ENCODE measurements around the gene ASIC1. TPM values are rescaled to one million over a fixed set of nuclear protein-coding genes. Genes with fewer than 3 reads are reported as not detected.

Gene ASIC1
- total and polyA plus RNA-seq, 2 of the 13 experiments (the other 11 are each of a cell fraction or from before 2014, with no cell fraction given): 0.44 to 1.5 TPM

GRCh38 chr12:50110762-50111351, 53.5 kb downstream of the ASIC1 start (continued):
- TF ChIP-seq, protein P1, sequence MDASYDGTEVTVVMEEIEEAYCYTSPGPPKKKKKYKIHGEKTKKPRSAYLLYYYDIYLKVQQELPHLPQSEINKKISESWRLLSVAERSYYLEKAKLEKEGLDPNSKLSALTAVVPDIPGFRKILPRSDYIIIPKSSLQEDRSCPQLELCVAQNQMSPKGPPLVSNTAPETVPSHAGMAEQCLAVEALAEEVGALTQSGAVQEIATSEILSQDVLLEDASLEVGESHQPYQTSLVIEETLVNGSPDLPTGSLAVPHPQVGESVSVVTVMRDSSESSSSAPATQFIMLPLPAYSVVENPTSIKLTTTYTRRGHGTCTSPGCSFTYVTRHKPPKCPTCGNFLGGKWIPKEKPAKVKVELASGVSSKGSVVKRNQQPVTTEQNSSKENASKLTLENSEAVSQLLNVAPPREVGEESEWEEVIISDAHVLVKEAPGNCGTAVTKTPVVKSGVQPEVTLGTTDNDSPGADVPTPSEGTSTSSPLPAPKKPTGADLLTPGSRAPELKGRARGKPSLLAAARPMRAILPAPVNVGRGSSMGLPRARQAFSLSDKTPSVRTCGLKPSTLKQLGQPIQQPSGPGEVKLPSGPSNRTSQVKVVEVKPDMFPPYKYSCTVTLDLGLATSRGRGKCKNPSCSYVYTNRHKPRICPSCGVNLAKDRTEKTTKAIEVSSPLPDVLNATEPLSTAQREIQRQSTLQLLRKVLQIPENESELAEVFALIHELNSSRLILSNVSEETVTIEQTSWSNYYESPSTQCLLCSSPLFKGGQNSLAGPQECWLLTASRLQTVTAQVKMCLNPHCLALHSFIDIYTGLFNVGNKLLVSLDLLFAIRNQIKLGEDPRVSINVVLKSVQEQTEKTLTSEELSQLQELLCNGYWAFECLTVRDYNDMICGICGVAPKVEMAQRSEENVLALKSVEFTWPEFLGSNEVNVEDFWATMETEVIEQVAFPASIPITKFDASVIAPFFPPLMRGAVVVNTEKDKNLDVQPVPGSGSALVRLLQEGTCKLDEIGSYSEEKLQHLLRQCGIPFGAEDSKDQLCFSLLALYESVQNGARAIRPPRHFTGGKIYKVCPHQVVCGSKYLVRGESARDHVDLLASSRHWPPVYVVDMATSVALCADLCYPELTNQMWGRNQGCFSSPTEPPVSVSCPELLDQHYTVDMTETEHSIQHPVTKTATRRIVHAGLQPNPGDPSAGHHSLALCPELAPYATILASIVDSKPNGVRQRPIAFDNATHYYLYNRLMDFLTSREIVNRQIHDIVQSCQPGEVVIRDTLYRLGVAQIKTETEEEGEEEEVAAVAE (CRISPR knock-in tag; IDR thresholded peaks at IDR 0.05; ENCODE audit: borderline replicate concordance): no peak
- TF ChIP-seq ZNF776 (CRISPR knock-in tag; IDR thresholded peaks at IDR 0.05) (no peak), YEATS2 (CRISPR knock-in tag; IDR thresholded peaks at IDR 0.05; ENCODE audit: borderline replicate concordance) (0 out of 2 replicates have a peak, but pooled peaks have one; percentile 12), CREM (IDR thresholded peaks at IDR 0.05) (no peak), CREM (CRISPR knock-in tag; IDR thresholded peaks at IDR 0.05) (no peak), ZNF503 (CRISPR knock-in tag; IDR thresholded peaks at IDR 0.05) (no peak), ZNF335 (CRISPR knock-in tag; IDR thresholded peaks at IDR 0.05) (no peak), MTERF4 (CRISPR knock-in tag; IDR thresholded peaks at IDR 0.05) (no peak), ZNF790 (CRISPR knock-in tag; IDR thresholded peaks at IDR 0.05; ENCODE audit: borderline replicate concordance) (no peak), ZNF343 (CRISPR knock-in tag; IDR thresholded peaks at IDR 0.05) (no peak), ZFP37 (CRISPR knock-in tag; IDR thresholded peaks at IDR 0.05; ENCODE audit: borderline replicate concordance) (no peak), GATAD1 (CRISPR knock-in tag; IDR thresholded peaks at IDR 0.05) (no peak), NFKB2 (CRISPR knock-in tag; IDR thresholded peaks at IDR 0.05; ENCODE audit: borderline replicate concordance) (0 out of 2 replicates have a peak, but pooled peaks have one; percentile 15)
- TF ChIP-seq, protein P2, sequence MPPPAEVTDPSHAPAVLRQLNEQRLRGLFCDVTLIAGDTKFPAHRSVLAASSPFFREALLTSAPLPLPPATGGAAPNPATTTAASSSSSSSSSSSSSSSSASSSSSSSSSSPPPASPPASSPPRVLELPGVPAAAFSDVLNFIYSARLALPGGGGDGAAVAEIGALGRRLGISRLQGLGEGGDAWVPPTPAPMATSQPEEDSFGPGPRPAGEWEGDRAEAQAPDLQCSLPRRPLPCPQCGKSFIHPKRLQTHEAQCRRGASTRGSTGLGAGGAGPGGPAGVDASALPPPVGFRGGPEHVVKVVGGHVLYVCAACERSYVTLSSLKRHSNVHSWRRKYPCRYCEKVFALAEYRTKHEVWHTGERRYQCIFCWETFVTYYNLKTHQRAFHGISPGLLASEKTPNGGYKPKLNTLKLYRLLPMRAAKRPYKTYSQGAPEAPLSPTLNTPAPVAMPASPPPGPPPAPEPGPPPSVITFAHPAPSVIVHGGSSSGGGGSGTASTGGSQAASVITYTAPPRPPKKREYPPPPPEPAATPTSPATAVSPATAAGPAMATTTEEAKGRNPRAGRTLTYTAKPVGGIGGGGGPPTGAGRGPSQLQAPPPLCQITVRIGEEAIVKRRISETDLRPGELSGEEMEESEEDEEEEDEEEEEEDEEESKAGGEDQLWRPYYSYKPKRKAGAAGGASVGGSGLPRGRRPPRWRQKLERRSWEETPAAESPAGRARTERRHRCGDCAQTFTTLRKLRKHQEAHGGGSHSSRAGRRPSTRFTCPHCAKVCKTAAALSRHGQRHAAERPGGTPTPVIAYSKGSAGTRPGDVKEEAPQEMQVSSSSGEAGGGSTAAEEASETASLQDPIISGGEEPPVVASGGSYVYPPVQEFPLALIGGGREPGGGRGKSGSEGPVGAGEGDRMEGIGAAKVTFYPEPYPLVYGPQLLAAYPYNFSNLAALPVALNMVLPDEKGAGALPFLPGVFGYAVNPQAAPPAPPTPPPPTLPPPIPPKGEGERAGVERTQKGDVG (CRISPR knock-in tag; IDR thresholded peaks at IDR 0.05; ENCODE audit: borderline replicate concordance): no peak
- TF ChIP-seq, protein P3, sequence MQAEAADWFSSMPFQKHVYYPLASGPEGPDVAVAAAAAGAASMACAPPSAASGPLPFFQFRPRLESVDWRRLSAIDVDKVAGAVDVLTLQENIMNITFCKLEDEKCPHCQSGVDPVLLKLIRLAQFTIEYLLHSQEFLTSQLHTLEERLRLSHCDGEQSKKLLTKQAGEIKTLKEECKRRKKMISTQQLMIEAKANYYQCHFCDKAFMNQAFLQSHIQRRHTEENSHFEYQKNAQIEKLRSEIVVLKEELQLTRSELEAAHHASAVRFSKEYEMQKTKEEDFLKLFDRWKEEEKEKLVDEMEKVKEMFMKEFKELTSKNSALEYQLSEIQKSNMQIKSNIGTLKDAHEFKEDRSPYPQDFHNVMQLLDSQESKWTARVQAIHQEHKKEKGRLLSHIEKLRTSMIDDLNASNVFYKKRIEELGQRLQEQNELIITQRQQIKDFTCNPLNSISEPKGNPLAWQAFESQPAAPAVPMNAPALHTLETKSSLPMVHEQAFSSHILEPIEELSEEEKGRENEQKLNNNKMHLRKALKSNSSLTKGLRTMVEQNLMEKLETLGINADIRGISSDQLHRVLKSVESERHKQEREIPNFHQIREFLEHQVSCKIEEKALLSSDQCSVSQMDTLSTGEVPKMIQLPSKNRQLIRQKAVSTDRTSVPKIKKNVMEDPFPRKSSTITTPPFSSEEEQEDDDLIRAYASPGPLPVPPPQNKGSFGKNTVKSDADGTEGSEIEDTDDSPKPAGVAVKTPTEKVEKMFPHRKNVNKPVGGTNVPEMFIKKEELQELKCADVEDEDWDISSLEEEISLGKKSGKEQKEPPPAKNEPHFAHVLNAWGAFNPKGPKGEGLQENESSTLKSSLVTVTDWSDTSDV (CRISPR knock-in tag; IDR thresholded peaks at IDR 0.05): no peak

Data from HepG2 (cell line).